NCI-H510A treated with DMSO at 0.1 percent for 48 hours (cell line): ENCODE measurements around the gene C1orf198.
"Not testable (repeated sequence)": the region's sequence is repeated elsewhere in the genome, so short reads cannot be mapped to it uniquely, and the experiment has no call there.

Source experiments
- DNase-seq: peaks from one replicate; lab custom pipeline; 2025; lab: John Stamatoyannopoulos, UW

Gene C1orf198

DNA sequence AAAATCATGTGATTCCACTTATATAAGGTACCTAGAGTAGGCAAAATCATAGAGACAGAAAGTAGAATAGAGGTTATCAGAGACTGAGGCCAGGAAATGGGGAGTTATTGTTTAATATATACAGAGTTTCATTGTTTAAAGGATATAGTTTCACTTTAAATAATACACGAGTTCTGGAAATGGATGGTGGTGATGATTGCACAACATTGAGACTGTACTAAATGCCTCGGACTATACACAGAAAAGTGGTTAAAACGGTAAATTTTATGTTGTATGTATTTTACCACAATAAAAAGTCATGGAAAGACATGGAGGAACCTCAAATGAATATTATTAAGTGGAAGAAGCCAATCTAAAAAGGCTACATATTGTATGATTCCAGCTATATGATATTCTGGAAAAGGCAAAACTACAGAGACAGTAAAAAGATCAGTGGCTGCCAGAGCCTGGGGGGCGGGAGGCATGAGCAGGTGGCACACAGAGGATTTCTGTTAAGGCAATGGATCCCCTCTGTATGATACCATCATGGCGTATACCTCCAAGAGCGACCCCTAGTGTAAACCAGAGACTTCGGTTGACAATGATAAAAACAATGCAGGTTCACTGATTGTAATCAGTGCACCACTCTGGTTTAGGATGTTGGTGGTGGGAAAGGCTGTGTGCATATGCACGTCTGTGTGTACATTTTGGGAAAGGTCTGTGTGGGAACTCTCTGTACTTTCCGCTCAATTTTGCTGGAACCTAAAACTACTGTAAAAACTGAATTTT is 7.5 kb downstream of the C1orf198 start:
- no peak for DNase-seq

DNA sequence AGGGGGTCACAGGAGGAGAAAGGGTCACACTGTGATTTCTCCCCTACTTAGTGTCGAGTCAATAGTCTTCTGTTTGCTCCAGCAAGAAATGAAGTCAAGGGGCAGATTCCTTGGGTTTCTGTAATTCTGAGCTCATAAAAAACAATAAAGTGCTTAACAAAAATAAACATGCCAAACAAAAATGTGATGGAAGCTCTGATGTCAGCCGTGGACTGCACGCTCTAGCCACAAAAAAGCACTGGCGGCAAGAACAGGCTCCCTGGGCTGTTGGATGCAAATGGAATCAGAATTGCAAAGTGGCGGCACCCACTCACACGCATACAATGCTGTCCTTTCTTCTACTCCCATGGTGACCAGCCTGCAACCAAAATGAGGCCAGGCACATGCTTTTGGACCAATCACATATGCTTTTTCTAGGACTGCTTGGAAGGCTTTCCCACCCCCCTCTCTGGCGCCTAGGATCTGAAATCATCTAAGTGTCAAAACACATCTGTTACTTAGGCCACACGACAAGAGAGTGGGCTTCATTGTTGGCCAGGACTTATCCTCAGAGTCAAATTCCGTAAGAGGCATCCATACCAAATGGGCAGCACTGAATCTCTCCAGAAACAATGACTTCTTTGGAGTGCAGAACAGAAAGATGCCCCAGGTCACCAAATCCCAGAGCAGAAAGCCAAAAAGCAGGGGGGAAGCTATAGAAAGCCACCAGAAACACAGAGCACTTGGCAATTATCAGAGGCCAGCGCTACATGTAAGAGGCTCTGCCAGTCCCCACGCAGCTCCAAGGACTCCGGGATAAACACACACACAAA is 9.2 kb downstream of the C1orf198 start:
- DNase-seq, result no peak

GRCh38 chr1:230858236-230858820 is 10.0 kb downstream of the C1orf198 start:
- DNase-seq, result no peak

GRCh38 chr1:230857822-230858221 is 10.5 kb downstream of the C1orf198 start:
- no peak for DNase-seq

DNA sequence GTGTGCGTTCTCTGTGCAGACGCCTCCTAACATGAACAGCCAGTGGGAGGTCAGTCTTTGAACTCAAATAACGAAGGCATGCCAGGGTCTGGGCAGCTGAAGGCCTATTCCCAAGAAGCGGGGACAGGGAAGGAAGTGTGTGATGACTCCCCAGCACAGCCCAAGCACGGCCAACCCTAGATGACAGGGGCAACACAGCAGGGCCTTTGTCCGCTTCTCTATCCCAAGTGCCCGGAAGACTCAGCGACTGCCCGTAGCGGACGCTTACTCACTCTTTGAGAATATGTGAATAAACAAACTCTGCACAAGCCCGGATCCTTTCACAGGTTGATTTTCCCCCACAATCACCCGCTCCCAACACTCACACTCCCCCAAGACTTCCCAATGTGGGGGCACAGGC is 11.2 kb downstream of the C1orf198 start:
- no peak for DNase-seq

GRCh38 chr1:230855886-230856285 is 12.4 kb downstream of the C1orf198 start:
- DNase-seq, result no peak

DNA sequence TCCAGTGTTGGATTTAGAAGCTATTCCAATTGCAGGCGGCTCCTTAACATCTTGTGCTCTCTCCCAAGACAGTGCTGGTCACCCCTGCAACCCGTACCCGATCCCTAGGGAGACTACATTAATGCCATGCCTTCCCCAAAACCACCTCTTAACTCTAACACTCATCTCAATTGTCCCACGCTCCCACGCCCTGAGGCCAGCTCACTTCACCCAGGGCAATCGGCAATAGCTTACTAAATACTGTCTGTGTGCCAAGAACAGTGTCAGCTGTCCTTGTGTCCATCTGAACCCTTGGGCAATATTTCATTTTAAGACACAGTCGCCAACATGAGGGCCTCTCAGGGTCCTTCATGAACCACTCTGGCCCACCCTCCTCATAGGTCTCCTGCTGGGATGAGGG is 13.9 kb downstream of the C1orf198 start:
- no peak for DNase-seq

GRCh38 chr1:230853731-230854130 is 14.6 kb downstream of the C1orf198 start:
- DNase-seq, result no peak

GRCh38 chr1:230852959-230853358 is 15.4 kb downstream of the C1orf198 start:
- no peak for DNase-seq

GRCh38 chr1:230851291-230851691 is 17.0 kb downstream of the C1orf198 start:
- no peak for DNase-seq

DNA sequence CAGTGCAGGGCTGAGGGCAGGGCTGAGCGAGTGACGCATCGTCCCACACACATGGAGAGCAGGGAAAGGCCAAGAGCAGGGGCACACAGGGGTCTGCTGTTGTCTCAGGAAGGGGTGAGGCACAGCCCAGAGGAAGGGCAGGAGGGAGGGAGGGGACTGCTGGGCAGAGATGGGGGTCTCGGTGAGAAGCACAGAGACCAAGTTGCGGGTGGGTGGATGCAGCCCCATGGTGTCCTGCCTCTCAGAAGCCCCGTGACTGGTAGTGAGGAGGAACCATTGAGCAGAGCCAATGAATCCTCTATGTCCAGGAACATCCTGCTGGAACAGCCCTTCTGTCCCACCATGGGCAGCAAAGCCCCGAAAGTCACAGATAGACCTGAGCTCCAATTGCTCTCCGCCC is 17.8 kb downstream of the C1orf198 start:
- no peak for DNase-seq

- no peak for DNase-seq
Observed at GRCh38 chr1:230849451-230850224, 18.7 kb downstream of the C1orf198 start.

DNA sequence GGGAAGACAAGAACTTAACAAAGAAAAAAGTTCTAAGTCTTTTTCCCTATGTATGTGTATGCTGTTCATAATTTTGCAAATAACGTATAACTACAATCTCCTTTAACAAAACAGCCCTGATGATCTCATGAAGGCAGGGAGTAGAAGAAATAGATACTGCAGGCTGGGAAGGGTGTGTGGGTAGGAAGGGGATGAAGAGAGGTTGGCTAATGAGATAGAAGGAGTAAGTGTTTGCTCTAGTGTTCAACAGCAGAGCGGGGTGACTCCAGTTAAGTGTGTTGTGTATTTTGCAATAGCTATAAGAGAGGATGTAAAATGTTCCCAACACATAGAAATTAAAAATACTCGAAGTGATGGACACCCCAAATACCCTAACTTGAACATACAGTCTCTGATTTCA is 20.1 kb downstream of the C1orf198 start:
- DNase-seq, result peak; percentile 6

DNA sequence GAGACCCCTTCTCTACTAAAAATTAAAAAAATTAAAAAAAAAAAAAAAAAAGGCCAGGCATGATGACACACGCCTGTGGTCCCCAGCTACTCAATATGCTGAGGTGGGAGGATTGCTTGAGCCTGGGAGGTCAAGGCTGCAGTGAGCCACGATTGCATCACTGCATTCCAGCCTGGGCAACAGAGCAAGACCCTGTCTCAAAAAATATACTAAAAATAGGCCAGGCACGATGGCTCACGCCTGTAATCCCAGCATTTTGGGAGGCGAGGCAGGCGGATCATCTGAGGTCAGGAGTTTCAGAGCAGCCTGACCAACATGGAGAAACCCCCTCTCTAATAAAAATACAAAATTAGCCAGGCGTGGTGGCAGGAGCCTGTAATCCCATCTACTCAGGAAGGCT is 23.1 kb downstream of the C1orf198 start:
- DNase-seq, result not testable (repeated sequence)

DNA sequence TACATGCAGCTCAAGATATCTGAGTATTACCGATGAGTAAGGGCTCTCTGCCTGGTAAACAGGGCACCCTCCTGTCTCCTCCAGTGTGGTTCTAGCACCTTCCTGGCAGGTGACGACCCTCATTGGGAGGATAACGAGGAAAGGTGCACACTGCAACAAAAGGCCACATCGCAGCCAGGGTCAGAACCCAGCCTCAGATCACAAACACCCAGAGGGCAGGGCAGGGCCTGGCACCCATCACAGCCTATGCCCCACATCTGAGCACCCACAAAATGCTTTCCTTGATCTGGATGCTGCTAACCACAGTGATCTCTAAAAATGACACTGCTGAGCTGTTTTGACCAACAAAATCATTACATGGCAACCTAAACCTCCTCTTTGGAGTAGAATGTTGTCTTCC is 23.8 kb downstream of the C1orf198 start:
- no peak for DNase-seq

GRCh38 chr1:230843503-230844309 is 24.6 kb downstream of the C1orf198 start:
- no peak for DNase-seq

DNA sequence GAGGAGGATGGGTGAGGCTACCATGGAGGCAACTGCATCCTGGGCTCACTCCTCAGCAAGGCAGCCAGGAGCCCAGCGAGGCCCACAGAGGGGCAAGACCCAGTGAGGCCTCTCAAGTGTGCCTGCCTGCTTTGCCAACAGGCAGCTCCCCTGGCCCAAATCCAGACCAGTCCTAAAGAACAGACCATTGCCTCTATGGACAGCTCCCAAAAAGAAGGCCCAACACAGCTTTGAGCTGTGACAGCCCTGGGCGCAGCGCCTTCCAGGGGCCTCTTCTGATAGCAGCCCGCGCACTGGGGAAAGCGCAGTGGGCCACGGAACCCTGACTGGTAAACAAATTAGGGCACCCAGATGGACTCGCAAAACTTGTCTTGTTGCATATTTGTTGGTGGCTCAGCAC is 25.5 kb downstream of the C1orf198 start:
- DNase-seq, result no peak

GRCh38 chr1:230839173-230839572 is 29.1 kb downstream of the C1orf198 start:
- DNase-seq, result no peak

DNA sequence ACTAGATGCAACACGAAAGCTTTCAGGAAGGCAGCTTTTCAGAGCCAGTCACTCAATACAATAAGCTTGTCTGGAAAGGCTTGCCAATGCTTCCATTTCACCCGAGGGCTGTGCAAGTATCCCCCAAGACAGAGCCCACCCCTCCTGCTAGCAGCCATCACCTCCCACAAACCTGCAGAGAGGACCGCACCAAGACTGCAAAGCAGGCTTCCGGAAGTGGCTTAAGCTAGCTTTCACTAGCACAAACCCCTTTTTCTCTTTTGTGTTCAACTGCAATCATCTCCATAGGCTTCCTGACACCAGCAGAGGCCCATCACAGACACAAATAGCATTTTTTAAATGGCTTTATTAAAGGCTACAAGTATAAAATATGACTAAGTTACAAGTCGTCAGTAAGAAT is 31.5 kb downstream of the C1orf198 start:
- DNase-seq, result no peak

DNA sequence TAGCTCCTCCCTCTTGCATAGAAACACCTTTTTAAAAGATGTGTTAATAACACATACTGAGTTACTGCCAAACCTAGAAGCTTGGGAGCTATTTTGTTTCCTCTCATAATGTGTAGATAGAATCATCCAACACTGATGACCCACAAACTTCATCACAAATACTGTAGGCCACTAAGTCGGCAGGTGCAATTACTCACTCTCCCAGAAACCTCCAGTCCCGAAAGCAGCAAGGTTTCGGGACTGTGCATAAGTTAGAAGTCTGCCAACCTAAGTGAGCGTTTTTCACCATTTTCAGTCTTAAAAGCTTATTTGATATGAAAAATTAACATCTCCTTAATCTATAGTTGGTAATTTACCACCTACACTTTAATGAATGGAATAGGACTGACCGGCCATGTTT is 32.0 kb downstream of the C1orf198 start:
- DNase-seq, result no peak

GRCh38 chr1:230834292-230834691 is 34.0 kb downstream of the C1orf198 start:
- no peak for DNase-seq
